Measurements from ENCODE around the gene OTOG.

- TF ChIP-seq CTCF (conservative IDR thresholded peaks at IDR 0.05) (no peak), EZH2 (IDR thresholded peaks at IDR 0.05; ENCODE audit: low read depth) (no peak)
These were observed 30.4 kb upstream of the OTOG start for GRCh38 chr11:17516551-17517150.
